NCI-H510A treated with DMSO at 0.1 percent for 48 hours (cell line): ENCODE measurements around the gene HDAC6.
"Not testable (repeated sequence)": the region's sequence is repeated elsewhere in the genome, so short reads cannot be mapped to it uniquely, and the experiment has no call there.

ENCODE experiments used
- DNase-seq: peaks from one replicate; lab custom pipeline; 2025; lab: John Stamatoyannopoulos, UW

Gene HDAC6

DNA sequence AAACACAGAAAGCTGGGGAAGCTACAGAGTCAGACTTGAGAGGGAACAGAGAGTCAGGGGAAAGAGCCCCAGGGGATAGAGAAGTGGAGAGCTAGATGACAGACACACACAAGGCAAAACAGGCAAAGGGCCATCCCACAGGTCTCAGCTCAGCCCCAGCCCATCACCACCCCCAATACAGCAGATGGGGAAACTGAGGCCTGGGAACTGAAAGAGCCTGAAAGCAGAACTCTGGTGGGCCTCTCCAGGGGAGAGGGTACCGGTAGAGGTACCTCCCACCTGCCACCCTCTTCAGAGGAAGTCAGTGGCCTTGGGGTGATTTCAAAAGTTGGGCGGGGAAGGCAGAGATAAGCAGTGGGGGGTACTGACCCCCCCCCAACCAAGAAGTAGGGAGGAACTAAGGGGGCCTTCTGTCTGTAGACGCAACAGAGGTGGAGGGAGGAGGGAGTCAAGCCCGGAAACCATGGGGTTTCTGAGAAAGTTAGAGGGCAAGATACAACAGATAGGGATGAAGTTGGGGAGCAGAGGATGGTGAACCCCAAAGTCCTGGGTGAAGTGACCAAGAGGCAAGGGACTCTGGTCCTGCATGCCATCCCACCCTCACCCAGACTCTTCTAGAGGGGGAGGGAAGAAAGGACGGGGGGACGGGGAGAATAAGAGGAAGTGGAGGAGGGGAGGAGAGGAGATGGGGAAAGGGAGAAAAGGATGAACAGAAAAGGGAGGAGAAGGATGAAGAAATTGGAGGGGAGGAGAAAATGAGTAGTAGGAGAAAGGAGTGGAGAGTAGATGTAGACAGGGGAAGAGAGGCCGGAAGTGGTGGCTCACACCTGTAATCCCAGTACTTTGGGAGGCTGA lies 12.3 kb upstream of the HDAC6 start:
- no peak for DNase-seq

DNA sequence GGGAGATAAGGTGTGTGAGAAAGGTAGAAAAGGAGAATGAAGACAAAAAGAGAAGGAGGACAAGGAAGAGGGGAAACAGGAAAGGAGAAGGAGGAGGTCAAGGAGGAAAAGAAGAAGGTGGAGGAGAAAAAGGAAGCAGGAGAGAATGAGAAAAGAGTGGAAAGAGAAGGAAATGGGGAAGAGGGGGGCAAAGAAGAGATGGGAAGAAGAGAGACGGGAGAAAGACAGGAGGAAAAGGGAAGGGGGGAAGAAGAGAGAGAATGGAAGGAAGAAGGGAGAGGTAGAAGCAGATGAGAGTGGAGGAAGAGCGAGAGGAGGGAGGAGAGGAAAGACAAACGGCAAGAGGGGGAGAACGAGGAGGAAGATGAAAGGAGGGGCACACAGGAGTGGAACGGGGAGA lies 11.4 kb upstream of the HDAC6 start:
- DNase-seq = no peak

DNA sequence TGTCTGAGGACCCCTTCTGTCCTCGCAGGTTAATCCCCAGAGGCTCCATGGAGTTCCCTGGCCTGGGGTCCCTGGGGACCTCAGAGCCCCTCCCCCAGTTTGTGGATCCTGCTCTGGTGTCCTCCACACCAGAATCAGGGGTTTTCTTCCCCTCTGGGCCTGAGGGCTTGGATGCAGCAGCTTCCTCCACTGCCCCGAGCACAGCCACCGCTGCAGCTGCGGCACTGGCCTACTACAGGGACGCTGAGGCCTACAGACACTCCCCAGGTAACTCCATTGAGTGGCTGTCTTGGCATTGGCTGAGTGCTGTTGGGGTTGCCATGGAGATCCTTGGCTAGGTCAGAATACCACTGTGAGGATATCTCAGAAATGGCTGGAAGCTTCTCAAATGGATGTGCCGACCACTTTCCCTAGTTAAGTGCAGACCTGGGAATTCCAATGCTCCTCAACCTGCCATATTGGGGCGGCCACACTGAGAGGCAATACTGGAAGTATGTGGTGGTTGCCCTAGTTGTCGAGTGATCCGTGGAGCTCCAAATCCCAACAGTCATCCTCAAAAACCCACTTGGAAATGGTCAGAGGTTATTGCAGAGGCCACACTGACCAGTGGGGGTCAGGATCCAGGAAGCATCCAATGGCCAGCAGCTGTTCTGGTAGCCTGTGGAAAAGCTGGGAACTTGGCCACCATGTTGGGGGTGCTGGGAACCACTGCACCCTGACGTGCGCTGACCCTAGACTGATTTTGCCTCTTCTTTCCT lies 10.6 kb upstream of the HDAC6 start:
- no peak for DNase-seq

DNA sequence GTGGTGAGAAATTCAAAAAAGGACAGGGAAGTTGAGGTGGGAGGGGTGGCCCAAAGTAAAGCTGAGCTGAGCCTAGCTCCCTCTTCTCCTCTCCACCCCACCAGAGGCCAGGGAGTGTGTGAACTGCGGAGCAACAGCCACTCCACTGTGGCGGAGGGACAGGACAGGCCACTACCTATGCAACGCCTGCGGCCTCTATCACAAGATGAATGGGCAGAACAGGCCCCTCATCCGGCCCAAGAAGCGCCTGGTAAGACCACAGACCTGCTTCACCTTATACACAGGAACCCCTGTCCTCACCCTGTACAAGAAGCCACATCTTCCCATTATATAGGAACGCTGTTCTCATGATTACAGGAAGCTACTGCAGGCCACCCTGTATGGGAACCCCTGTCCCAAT lies 9.6 kb upstream of the HDAC6 start:
- DNase-seq = no peak

DNA sequence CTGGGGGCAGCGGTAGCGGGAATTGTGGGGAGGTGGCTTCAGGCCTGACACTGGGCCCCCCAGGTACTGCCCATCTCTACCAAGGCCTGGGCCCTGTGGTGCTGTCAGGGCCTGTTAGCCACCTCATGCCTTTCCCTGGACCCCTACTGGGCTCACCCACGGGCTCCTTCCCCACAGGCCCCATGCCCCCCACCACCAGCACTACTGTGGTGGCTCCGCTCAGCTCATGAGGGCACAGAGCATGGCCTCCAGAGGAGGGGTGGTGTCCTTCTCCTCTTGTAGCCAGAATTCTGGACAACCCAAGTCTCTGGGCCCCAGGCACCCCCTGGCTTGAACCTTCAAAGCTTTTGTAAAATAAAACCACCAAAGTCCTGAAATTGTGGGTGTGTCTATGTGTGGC lies 7.9 kb upstream of the HDAC6 start:
- no peak for DNase-seq

DNA sequence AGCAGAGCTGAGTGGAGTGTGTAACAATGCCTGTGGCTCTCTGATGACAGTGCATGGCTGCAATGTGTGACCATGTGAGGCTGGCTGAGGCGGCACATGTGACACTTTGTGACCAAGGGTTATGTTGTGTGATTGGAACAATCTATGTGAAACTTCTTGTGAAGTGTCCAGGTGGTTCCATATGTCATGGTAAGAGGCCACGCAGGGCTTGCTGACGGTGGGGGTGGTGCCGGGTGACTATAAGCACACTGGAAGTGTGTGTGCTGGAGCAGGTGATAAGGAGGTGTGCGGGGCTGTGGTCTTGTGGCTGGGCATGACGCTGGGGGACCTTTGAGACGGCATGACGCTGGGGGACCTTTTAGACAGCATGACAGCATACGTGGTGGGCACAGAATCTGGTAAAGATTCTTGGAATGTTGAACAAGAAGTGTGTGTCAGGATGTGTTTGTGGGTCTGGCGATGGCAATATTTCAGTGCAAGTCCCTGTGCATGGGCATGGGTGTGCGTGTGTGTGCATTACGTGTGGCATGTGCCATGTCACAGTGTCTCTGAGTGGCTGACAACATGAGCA lies 7.4 kb upstream of the HDAC6 start:
- DNase-seq = no peak

DNA sequence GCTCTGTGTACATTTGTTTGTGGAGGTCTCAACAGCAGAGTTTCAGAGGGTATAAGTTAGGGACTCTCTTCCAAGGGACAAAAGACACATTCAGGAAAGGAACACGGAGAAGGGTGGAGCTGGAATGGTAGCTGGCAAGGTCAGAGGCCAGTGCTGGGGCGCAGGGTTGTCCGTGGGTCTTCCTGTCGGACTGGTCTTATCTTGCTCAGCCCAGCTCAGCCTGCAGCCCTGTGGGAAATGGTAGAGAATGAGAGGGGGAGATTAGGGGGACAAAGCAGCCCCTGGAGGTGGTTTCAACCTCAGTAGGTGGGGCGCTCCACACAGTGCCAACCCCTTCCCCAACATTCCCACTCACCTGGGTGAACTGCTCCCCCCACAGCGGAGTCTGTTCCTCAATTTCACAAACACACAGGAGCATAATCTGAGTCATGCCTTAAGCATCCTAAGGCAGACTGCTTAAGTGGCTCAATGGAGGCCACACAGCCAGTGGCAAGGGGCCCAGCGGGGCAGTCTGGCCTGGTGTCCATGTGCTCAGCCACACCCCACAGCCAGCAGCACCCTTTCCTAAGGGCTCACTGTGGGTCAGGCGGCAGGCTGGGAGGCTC lies 6.9 kb upstream of the HDAC6 start:
- DNase-seq = no peak

DNA sequence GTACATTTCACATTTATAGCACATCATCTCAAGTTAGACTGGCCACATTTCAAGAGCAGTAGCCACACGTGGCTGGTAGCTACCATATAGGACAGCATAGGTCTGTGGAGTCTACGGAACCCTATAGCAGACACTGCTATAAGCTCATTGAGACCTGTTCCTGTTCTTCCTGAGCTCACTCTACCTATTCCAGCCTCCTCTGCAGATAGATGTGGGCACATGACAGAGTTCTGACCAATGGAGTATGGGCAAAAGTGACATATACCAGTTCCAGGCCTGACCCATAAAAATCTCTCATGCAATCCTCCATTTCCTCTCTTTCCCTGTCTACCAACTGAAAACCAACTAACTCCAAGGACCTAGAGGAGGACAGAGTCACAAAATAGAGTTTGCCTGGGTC lies 3.5 kb upstream of the HDAC6 start:
- no peak for DNase-seq

DNA sequence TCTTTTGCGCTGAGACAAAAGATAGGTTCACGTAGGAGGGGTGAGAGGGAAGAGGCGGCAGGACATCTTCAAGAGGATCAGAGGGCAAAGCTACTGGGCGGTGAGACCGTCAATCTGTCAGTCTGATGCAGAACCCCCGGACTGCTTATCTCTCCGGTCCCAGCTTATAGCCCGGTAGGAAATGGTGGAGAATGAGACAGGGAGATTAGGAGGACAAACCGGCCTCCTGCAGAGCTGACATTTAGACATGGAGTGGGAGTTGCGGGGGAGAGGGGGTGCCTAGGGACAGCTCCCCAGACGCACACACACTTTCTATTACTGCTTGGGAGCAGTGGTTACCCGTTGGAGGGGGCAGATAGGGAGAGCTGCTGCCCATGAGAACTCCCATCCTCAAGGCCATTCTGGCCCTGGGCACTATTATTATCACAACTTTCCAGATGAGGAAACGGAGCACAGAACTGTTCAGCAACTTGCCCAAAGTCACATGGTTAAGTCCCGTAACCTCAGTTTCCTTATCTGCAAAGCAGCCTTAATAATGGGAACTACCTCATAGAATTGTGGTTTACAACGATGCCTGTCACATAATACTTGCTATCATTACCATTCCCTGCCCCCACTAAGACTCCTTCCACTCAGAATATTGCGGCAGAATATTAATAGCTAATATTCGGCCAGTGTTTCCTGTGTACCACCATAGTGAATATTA lies 1.1 kb upstream of the HDAC6 start:
- DNase-seq = peak; percentile 33

DNA sequence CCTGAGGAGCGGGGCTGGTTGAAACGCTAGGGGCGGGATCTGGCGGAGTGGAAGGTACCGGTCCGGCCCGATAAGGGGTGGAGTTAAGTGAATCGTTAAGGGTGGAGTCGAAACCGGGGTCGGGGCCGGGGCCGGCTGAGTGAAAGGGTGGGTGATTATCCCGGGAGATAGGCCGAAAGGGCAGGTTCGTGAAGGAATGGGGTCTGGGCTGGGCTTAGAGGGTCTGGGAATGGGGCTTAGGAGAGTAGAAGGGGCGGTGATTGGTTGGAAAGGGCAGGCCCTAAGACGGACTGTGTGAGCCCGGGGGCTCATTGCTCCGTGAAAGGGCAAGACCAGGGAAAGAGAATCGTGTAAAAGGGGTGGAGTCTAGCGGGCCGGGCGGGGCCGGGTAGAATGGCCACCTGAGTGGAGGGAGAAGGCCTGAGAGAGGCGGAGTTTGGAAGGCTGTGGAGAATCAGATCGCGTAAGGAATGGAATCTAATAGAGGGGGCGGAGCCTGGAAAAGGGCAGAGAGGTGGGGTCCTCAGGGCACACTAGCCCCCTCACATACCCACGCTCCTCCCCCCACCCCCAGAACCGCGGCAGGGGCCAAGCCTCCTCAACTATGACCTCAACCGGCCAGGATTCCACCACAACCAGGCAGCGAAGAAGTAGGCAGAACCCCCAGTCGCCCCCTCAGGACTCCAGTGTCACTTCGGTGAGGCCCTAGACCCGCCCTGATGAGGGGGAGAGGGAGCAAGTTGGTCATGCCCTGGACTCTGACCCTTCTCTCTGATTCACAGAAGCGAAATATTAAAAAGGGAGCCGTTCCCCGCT lies 430 bp downstream of the HDAC6 start:
- peak; percentile 86 for DNase-seq

DNA sequence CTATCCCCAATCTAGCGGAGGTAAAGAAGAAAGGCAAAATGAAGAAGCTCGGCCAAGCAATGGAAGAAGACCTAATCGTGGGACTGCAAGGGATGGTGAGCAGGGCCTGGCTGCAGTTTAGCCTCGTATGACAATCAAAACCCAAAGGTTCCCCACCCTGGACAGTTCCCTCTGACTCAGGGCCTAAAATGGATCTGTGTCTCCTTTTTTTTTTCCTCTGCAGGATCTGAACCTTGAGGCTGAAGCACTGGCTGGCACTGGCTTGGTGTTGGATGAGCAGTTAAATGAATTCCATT lies 986 bp downstream of the HDAC6 start:
- DNase-seq = no peak

DNA sequence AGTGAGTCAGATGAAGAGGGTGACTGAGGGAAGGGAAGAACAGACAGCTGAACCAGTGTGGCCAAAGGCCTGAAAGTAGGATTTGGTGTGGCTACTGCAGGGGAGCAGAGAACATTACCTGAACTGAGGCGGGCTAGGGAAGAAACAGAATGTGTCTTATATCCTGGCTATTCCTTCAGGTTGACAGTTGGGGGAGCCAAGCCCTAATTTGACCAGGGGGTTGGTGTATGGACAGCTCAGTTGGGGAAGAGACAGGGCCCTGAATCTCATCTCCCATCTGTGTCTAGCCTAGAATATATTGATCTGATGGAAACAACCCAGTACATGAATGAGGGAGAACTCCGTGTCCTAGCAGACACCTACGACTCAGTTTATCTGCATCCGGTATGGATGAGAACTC lies 4.2 kb downstream of the HDAC6 start:
- DNase-seq = no peak

DNA sequence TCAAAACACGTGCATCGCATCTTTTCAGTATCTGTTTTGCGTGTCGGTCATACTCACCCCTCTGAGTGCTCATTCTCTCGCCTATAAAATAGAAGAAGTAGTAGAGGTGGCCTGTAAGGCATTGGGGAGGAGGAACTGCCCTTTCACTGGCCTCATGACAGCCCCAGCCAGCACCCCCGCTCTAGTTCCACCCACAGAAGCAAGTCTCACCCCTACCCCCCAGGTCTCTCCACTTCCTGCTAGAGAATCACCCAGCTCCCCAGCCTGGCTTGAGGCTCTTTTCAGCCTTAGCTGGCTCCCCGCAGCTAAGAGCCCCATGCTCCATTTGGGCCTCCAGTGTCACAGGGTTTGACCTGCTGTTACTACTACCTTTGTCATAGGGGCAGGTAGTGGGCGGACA lies 11.8 kb downstream of the HDAC6 start:
- no peak for DNase-seq

DNA sequence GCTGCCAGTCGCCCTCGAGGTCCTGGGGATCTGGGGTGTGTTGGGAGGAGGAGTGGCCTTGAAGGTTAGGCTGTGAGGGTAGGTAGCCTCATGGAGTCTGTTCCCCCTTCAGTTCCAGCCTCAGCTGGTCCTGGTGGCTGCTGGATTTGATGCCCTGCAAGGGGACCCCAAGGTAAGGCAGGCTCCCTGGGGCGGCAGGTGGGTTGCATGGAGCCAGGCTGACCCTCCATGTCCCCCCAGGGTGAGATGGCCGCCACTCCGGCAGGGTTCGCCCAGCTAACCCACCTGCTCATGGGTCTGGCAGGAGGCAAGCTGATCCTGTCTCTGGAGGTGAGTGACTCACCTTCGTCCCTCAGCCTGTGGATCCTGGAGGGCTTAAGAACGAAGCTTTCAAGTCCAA lies 12.9 kb downstream of the HDAC6 start:
- no peak for DNase-seq

DNA sequence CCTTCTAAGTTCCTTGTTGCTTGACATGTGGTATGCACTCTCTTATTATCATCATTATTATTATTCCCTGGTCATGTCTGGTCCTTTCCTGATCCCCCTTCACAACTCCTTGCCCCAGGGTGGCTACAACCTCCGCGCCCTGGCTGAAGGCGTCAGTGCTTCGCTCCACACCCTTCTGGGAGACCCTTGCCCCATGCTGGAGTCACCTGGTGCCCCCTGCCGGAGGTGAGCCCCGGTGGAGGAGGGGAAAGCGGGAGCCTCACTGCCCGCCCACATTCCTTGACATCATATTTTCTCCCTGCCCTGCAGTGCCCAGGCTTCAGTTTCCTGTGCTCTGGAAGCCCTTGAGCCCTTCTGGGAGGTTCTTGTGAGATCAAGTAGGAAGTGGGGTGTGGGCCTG lies 13.4 kb downstream of the HDAC6 start:
- DNase-seq = no peak

DNA sequence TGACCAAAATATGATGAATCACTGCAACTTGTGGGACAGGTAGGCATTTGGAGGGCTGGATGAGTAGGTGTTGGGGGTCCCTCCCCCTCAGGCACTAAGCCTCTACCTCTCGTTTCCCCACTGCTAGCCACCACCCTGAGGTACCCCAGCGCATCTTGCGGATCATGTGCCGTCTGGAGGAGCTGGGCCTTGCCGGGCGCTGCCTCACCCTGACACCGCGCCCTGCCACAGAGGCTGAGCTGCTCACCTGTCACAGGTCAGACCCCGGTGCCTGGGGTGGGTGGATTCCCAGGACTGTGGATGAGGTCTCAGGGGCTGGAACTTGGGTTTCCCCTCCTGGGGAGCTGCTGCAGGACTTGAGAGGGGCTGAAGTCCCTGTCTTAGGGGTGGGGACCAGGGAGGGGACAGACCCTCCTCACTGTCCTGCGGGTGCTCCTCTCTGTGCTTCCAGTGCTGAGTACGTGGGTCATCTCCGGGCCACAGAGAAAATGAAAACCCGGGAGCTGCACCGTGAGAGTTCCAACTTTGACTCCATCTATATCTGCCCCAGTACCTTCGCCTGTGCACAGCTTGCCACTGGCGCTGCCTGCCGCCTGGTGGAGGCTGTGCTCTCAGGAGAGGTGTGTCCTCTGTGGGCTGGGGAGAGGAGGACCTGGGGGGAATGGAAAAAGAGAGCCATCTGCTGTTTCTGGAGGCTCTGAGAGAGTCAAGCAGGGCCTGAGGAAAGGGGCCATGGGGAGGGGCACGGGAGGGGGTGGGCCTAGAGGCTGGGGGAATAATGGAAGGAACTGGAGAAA lies 14.3 kb downstream of the HDAC6 start:
- no peak for DNase-seq

DNA sequence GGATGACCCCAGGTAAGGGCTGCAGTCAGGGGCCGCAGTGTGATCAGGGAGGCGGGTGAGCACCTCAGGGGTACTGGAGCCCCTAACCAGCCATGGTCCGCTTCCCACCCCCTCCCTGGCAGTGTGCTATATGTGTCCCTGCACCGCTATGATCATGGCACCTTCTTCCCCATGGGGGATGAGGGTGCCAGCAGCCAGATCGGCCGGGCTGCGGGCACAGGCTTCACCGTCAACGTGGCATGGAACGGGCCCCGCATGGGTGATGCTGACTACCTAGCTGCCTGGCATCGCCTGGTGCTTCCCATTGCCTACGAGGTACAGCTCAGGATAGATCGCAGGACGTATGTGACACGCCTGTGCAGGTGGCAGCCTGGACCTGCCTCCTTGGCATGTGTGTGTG lies 16.2 kb downstream of the HDAC6 start:
- DNase-seq = no peak

DNA sequence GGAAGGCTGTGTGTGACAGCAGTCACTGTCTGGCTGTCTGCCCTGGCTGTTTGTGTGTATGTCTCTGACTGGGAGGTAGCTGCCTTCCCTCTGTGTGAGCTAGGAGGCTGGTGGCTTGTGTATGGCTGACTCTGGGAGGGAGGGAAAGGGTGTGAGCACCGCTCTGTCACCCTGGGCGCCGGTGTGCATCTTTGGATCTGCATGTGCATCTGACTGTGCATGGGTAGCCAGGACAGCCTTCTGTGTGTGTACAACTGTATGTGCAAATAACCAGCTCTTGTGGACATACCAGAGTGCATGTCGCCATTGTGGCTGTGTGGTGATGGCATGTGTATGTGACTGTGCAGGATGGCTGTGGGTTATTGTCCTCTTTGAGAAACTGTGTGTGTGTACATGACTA lies 17.0 kb downstream of the HDAC6 start:
- no peak for DNase-seq

DNA sequence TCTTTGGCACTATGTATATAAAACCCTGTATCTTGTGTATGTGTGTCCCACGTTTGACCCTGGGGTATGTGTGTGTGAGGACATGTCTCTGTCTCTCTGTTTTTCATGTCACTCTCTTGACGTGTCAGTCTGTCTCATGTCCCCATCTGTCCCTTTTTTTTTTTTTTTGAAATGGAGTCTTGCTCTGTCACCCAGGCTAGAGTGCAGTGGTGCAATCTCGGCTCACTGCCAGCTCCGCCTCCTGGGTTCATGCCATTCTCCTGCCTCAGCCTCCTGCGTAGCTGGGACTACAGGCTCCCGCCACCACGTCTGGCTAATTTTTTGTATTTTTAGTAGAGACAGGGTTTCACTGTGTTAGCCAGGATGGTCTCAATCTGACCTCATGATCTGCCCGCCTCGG lies 17.5 kb downstream of the HDAC6 start:
- DNase-seq = not testable (repeated sequence)

DNA sequence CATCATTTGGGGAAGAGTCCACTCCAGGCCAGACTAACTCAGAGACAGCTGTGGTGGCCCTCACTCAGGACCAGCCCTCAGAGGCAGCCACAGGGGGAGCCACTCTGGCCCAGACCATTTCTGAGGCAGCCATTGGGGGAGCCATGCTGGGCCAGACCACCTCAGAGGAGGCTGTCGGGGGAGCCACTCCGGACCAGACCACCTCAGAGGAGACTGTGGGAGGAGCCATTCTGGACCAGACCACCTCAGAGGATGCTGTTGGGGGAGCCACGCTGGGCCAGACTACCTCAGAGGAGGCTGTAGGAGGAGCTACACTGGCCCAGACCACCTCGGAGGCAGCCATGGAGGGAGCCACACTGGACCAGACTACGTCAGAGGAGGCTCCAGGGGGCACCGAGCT lies 21.2 kb downstream of the HDAC6 start:
- DNase-seq = no peak

DNA sequence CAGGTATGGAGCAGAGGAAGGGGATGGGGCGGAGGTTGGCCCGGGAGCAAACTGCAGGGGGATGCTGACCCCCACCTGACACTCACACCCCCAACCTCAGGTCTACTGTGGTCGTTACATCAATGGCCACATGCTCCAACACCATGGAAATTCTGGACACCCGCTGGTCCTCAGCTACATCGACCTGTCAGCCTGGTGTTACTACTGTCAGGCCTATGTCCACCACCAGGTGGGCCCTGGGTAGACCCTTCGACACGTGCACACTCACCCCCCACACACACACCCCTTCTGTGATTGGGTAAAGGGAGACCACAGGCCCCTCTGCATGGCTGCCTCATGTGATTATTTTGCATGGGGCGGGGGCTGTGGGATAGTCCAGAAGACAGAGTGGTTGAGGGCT lies 22.2 kb downstream of the HDAC6 start:
- no peak for DNase-seq
